Ovary (tissue), 3 donors: ENCODE results near the gene PNPLA1.

ENCODE experiments used
- CTCF ChIP-seq, 3 donors: fragments of 450-650 bp in 2 of 3; fragments of 200-600 bp in 1 of 3; IDR thresholded peaks; one replicate each; pipeline versions ENCODE4 v1.5.1 to v1.8.0; 2016 to 2022; ENCODE audit warnings: antibody characterized with exemption in 3 of 3, mild to moderate bottlenecking in 1 of 3
- POLR2A ChIP-seq: fragments of 450-650 bp; IDR thresholded peaks from one replicate; pipeline ENCODE4 v1.6.1; 2017; ENCODE audit warnings: antibody characterized with exemption, mild to moderate bottlenecking, moderate library complexity
- donor health status: DM: no; HTN: no; CAD: no.

GRCh38 chr6:36265744-36266143, 4.1 kb upstream of the PNPLA1 start:
- TF ChIP-seq CTCF (IDR thresholded peaks at IDR 0.05) (no peak), POLR2A (no peak)
